HG03565 (cell line): Measurements from ENCODE around the gene CLDN7.

Source experiments
- ATAC-seq: cut with Tn5 transposase; IDR thresholded peaks from one replicate; pipeline ENCODE4 v1.9.1; 2021; ENCODE audit warnings: mild to moderate bottlenecking, moderate library complexity; ENCODE audit not compliant: unreplicated experiment

The CLDN7 gene

DNA sequence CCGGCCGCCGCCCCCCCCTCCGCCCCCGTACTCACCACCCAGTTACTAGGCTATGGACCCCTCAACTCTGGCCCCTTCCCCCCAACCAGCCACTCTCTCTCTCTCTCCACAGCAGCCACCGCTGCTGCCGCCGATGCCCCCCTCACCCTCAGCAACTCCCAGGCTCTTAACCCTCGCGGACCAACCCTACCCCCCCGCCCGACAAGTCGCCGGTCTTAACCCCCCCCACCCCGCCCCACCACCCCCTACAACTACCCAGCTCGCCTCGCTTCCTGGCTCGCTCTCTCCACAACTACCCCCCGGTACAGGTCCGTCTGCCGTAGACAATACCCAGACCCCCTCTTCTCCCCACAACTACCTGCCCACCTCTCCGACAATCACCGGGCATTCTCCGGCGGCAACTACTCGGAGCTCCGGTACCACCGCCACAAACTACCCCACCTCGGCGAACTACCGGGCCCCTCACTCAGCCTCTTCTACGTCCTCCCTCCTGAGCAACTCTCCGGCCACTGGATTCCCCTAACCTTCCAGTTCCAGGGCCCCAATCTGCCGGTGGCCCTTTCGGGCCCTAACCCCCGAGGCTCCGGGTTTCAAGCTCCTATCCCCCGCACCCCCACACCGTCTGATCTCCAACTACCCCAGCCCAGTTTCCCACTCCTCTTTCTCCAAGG lies 23.7 kb downstream of the CLDN7 start:
- no peak for ATAC-seq

DNA sequence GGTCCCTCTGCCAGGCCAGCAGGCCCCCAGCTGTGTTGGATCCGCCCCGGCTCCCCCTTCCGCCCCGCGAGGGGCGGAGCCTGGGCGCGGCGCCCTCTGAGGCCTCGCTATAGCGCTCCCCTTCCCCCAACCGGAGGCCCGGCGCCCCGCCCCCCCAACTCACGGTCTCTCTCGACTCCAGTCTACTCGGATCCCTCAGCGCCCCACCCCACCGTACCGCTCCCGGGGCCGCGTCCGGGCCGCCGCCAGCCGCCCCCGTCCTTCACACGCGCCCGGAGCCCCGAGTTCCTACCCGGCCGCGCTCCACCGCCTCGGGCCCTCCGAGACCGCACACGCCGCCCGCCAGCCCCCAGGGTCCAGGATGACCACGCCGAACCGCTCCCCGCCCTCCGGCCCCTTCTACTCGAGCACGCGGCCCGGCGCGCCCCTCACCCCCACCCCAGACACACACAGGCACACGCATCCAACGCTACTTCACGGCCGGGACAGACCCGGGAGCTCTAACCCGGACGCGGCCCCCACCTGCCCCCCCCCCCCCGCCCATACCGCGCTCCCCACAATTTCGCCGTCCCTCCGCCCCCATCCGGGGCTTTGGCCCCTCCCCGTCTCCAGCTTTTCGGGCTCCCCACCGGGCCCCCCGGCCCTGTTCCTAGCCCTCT lies 24.4 kb downstream of the CLDN7 start:
- no peak for ATAC-seq

GRCh38 chr17:7237266-7237760 lies 25.0 kb downstream of the CLDN7 start:
- no peak for ATAC-seq

- no peak for ATAC-seq
These were observed 25.5 kb downstream of the CLDN7 start for GRCh38 chr17:7236808-7237207.

DNA sequence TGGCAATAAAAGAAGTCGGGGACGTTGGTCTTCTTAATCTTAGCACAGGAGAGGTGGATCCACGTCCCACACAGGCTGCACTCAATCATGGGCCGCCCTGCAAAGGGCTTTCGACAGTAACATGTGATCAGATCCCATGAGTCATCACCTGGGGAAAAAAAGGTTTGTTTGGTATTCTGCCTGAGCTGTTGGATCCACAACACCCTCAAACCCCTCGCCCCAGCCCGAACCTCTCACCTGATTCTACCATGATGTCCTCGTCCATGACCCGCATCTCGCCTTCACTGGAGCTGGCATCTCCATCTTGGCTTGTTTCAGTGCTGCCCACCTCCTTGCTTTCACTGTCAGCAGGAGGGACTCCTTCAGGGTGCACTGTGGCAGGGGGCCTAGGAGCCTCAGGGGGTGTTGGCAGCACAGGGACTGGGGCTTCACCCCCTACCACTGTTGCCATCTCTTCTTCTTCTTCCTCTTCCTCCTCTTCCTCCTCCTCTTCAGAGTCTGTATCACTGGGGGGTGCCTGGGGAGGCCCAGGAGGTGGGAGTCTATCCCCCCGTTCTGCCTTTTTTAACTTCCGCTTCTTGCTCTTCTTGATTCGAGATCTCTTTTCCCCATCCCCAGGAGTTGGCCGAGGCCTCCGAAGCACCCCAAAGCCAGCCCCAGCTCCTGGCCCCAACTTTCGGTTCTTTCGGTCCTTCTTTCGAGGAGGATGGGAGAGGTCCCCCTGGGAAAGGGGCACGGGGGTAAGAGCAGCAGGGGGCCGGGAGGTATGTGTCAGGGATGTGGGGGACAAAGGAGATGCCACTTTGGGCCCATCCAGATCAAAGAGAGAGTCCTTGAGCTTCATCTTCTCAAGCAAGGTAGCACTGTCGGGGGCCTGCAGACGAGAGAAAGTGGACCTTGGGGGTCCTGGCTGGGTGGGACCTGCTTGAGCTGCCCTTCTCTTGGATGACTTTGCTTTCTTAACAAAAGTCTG lies 26.3 kb downstream of the CLDN7 start:
- ATAC-seq: no peak

DNA sequence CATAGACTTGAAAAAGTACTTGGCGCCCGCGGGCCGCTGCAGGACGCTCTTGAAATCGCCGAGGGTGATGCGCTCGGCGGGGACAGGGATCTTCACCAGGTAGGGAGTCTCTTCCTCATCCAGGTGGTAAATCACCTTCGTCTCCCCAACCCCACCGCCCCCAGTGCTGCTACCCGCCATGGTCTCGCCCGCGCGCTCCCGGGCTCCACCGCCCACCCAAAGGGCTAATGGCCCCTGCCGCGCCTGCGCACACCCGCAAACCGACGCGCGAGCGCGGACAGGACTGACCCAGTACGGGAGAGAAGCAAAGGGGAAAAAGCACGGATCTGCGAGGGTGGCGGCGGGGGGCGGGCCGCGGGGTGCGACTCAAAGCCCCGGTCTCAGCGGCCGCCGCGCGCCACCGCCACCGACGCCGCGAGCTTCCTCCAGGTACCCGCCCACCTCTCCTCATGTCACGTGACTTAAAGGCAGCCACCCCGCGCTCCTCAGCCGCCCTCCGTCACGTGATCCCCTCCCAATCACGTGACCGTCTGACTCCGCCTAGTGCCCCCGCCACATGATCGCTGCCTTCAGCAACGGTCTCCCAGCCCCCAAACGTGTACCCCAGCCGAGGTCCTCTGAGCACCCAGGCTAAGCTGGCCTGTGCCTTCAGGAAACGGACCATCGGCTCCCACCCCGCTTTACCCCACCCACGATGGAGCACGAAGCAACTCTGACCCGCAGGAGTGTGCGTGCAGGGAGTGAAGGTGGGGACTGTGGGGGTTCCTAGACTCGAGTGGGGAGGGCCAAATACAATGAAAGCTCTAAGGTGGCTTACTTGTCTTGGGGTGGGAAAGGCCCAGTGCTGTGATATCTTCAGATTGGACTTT lies 28.0 kb downstream of the CLDN7 start, which contains the start of gene DVL2:
Gene DVL2, minus strand, starts transcription at position 435 of the 869 bp plus-strand sequence. Its CDS starts 255 bp downstream, at position 180.
- ATAC-seq: peak; percentile 47

DNA sequence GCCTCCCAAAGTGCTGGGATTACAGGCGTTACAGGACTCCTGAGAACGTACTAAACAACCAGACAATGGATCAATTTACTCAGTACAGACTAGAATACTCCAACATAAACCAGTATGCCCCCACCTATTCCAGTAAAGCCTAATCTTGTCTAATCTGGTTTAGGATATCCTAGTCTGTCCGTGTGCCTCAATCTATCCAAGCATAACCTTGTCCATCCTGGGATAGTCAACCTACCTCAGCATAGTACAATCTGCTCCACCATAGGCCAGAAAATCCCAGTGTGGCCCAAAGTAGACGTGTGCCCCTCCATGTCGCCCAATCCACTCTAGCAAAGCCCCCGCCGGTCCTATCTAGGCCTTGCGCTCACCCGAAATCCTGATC lies 28.6 kb downstream of the CLDN7 start:
- no peak for ATAC-seq

GRCh38 chr17:7232114-7232513 lies 30.2 kb downstream of the CLDN7 start:
- ATAC-seq: no peak

DNA sequence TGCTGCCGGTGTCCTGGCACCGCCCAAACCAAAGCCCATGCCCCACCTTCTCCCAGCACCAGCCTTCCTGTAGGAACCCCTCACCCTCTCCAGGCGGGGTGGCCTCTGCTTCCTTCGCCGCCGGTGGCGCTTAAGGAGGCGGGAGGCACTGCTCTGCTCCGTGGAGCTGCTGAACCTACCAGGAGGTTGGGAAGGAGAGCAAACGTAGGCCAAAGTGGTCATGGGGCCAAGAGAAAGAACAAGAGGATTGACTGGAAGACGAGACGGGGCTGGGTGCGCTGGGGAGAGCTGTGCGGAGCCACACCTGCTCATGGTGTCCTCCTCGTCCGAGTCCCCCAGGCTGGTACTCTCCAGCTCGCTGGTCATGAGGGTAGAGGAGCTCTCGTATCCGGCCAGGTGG lies 32.8 kb downstream of the CLDN7 start:
- ATAC-seq: no peak

DNA sequence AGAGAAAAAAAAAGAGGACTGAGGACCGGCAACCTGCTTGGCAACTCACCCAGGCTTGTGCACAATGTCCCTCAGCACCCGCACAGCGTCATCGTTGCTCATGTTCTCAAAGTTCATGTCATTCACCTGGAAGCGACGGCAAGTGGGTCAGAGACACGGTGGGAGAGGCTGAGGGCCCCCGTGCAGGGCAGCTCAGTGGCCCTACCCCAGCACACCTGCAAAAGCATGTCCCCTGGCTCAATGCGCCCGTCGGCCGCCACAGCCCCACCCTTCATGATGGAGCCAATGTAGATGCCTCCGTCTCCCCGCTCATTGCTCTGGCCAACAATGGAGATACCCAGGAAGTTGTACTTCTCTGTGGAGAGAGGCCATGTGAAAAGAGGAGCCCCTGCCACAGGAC lies 33.4 kb downstream of the CLDN7 start:
- ATAC-seq: no peak

- ATAC-seq: no peak
These were observed 35.3 kb downstream of the CLDN7 start for GRCh38 chr17:7226721-7227710.

DNA sequence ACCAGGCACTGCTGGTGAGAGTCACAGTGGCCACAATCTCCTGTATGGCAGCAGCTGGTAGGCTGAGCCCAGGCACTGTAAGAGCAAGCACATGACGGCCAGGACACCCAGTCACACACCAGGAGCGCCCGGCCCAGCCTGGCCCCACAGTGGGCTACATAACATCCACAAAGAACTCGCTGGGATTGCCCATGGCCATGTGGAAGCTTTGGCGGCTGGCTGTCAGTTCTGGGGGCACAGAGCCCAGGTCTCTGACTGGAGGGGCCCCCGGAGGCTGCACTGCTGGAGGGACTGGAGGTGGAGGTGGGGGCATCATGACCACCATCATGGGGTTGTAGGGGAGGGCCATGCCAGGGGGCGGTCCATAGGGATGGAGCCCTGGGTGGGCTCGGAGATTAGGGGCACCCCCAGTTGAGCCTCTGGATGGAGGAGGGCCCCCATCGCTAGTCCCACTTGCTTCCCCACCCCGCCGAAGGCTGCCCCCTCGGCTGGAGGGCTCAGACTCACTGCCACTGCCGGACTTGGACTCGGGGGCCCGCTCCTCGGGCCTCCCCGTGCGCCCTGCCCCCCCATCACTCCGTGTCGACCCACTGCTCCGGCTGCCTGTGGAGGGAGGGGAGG lies 36.5 kb downstream of the CLDN7 start:
- ATAC-seq: no peak

GRCh38 chr17:7224661-7225111 lies 37.6 kb downstream of the CLDN7 start:
- no peak for ATAC-seq

DNA sequence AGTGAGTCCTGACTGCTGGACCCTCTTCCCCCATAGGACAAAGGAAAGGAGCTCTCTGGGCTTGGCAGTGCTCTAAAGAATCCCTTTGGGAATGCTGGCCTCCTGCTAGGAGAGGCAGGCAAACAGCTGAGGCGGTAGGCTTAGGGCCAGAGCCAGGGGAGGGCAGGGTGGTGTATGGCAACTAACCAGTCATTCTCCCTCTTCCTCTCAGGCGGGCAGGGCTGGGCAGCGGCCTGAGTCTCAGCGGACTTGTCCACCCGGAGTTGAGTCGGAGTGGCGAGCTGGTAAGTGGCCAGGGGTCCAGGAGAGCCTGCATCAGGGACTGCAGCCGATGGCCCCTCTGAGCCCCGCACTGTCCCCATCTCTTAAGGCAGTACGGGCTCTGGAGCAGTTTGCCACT lies 38.2 kb downstream of the CLDN7 start:
- ATAC-seq: no peak

GRCh38 chr17:7223375-7223774 lies 38.9 kb downstream of the CLDN7 start:
- ATAC-seq: no peak

- ATAC-seq: no peak
These were observed 39.3 kb downstream of the CLDN7 start for GRCh38 chr17:7222972-7223292.

DNA sequence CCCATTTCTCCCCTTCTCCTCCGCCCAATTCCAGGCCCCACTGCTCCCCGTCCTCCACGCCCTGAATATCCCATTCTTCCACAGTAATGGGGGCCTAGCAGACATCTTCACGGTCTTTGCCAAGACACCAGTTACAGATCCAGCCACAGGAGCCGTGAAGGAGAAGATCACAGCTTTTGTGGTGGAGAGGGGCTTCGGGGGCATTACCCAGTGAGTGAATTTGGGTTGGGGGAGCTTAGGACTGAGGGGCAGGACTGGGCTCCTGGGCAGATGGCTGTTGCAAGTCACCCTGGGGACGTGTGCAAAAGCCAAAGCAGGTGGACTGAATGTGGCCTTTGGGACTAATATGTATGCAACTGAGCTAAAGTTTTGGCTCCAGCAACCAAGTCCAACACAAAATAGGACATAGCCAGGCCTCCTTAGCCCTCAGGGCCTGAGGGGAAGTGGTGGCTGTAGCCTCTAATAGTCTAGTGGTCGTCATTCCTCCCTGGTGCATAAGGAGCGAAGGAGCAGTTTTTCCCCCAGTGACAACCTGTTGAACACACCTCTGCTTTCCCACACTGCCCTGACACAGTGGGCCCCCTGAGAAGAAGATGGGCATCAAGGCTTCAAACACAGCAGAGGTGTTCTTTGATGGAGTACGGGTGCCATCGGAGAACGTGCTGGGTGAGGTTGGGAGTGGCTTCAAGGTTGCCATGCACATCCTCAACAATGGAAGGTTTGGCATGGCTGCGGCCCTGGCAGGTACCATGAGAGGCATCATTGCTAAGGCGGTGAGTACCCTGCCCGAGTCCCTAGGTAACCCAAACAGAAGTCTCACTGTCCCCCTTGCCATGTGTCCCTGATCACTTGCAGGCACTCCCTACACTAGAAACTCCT lies 39.9 kb downstream of the CLDN7 start:
- no peak for ATAC-seq
